SK-N-SH (cell line): Measurements from ENCODE around the gene ZNF513. TPM values are rescaled to one million over a fixed set of nuclear protein-coding genes. Genes with fewer than 3 reads are reported as not detected.

Experiments
- CTCF ChIA-PET: fragments of 300-600, 350-600 bp; formaldehyde crosslinking; extraction: SDS; loops from one replicate; lab custom pipeline; 2021; lab: Yijun Ruan, JAX
- POLR2A ChIA-PET: fragments of 350-600 bp; sonication (Branson Sonifier 250); formaldehyde crosslinking; extraction: SDS; loops from one replicate; lab custom pipeline; 2020; ENCODE audit warnings: antibody characterized with exemption, inconsistent platforms; lab: Yijun Ruan, JAX
- DNase-seq: peaks from one replicate; pipeline ENCODE4 v3.0.0; 2012
- H2AFZ ChIP-seq: fragments of 200-600 bp; sonication (generic); 2 replicates; pipeline ENCODE4 v1.8.1; 2016; ENCODE audit warnings: antibody characterized with exemption, mild to moderate bottlenecking, low read depth
- H3F3A ChIP-seq: fragments of 200-600 bp; sonication (generic); replicated peaks from 2 replicates; pipeline ENCODE3; 2016; ENCODE audit warnings: antibody characterized with exemption, mild to moderate bottlenecking; ENCODE audit not compliant: insufficient read depth
- H3K27ac ChIP-seq, 2 experiments: fragments of 200-500 bp in 1 of 2; fragments of 200-600 bp in 1 of 2; sonication (Bioruptor generic) in 1 of 2; sonication (generic), shearing (Covaris generic) in 1 of 2; 2 replicates each; pipeline versions ENCODE4 v1.5.1 to v1.6.1; 2014 to 2016; ENCODE audit warnings: low read depth in 2 of 2, inconsistent platforms in 1 of 2, low read length in 1 of 2, mild to moderate bottlenecking in 1 of 2, mixed read lengths in 1 of 2
- H3K27me3 ChIP-seq: fragments of 200-600 bp; sonication (generic), shearing (Covaris generic); 2 replicates; pipeline ENCODE4 v1.6.1; 2016; ENCODE audit warnings: mixed run types; ENCODE audit not compliant: insufficient read depth
- H3K36me3 ChIP-seq, 2 experiments: fragments of 200-500 bp in 1 of 2; fragments of 200-600 bp in 1 of 2; sonication (Bioruptor generic) in 1 of 2; sonication (generic) in 1 of 2; replicated peaks in 1 of 2; 2 replicates each; pipeline versions ENCODE3 to v1.5.1; 2014 to 2016; ENCODE audit warnings: low read length in 1 of 2, mild to moderate bottlenecking in 1 of 2; ENCODE audit not compliant: insufficient read depth in 2 of 2, control insufficient read depth in 1 of 2
- H3K4me1 ChIP-seq, 2 experiments: fragments of 200-500 bp in 1 of 2; fragments of 200-600 bp in 1 of 2; sonication (Bioruptor generic) in 1 of 2; sonication (generic), shearing (Covaris generic) in 1 of 2; 2 replicates each; pipeline versions ENCODE4 v1.5.1 to v1.6.1; 2014 to 2016; ENCODE audit warnings: low read depth in 1 of 2, low read length in 1 of 2, mixed run types in 1 of 2; ENCODE audit not compliant: insufficient read depth in 2 of 2, control insufficient read depth in 1 of 2
- H3K4me2 ChIP-seq: fragments of 200-600 bp; sonication (generic), shearing (Covaris generic); 2 replicates; pipeline ENCODE4 v1.6.1; 2017; ENCODE audit warnings: mixed run types
- H3K4me3 ChIP-seq, 2 experiments: fragments of 200-500 bp in 1 of 2; fragments of 200-600 bp in 1 of 2; sonication (Bioruptor generic) in 1 of 2; sonication (generic), shearing (Covaris generic) in 1 of 2; 2 replicates each; pipeline versions ENCODE4 v1.5.1 to v1.8.1; 2014 to 2016; ENCODE audit warnings: low read depth in 2 of 2, inconsistent platforms in 1 of 2, low read length in 1 of 2, mild to moderate bottlenecking in 1 of 2, mixed read lengths in 1 of 2, moderate library complexity in 1 of 2
- H3K79me2 ChIP-seq: fragments of 200-600 bp; sonication (generic); 2 replicates; pipeline ENCODE4 v1.8.1; 2017; ENCODE audit warnings: mild to moderate bottlenecking; ENCODE audit not compliant: insufficient read depth
- H3K9ac ChIP-seq: fragments of 200-600 bp; sonication (generic); 2 replicates; pipeline ENCODE4 v1.6.1; 2017; ENCODE audit warnings: mixed run types
- H3K9me2 ChIP-seq: fragments of 200-600 bp; sonication (generic); 2 replicates; pipeline ENCODE4 v1.6.1; 2017; ENCODE audit warnings: mixed run types
- H3K9me3 ChIP-seq: fragments of 200-600 bp; sonication (generic); 2 replicates; pipeline ENCODE4 v1.6.1; 2017; ENCODE audit warnings: mixed run types, mild to moderate bottlenecking, moderate library complexity
- H4K20me1 ChIP-seq: fragments of 200-600 bp; sonication (generic); 2 replicates; pipeline ENCODE4 v1.6.1; 2017; ENCODE audit warnings: mild to moderate bottlenecking, mixed run types; ENCODE audit not compliant: insufficient read depth
- CTCF ChIP-seq: fragments of 200-600 bp; sonication (generic); IDR thresholded peaks from 2 replicates; pipeline ENCODE4 v1.6.1; 2017; ENCODE audit warnings: antibody characterized with exemption, mild to moderate bottlenecking, moderate library complexity
- ELF1 ChIP-seq: IDR thresholded peaks from 2 replicates; pipeline ENCODE4 v1.4.0; 2012
- EP300 ChIP-seq, 2 experiments: IDR thresholded peaks; 2 replicates each; pipeline versions ENCODE4 v1.4.0 to v1.6.1; 2012; ENCODE audit warnings: borderline replicate concordance in 1 of 2, low read depth in 1 of 2, low read length in 1 of 2
- FOSL2 ChIP-seq: IDR thresholded peaks from 2 replicates; pipeline ENCODE4 v1.4.0; 2012; ENCODE audit warnings: low read depth, mild to moderate bottlenecking, moderate library complexity, borderline replicate concordance
- FOXJ3 ChIP-seq: sonication (generic); formaldehyde crosslinking; IDR thresholded peaks from 2 replicates; pipeline ENCODE4 v1.5.1; 2020; ENCODE audit warnings: mild to moderate bottlenecking, missing genetic modification reagents
- FOXM1 ChIP-seq: IDR thresholded peaks from 2 replicates; pipeline ENCODE4 v1.4.0; 2012; ENCODE audit warnings: low read depth, mild to moderate bottlenecking
- GATA2 ChIP-seq: sonication (generic); formaldehyde crosslinking; IDR thresholded peaks from 2 replicates; pipeline ENCODE4 v1.5.0; 2020; ENCODE audit warnings: mild to moderate bottlenecking, missing genetic modification reagents
- IRF3 ChIP-seq: fragments of 150-350 bp; IDR thresholded peaks from 2 replicates; pipeline ENCODE4 v1.6.1; 2016; ENCODE audit warnings: mild to moderate bottlenecking, low read depth, low read length
- JUND ChIP-seq: IDR thresholded peaks from 2 replicates; pipeline ENCODE4 v1.4.0; 2012
- MXI1 ChIP-seq: IDR thresholded peaks from 2 replicates; pipeline ENCODE4 v1.6.1; 2012; ENCODE audit warnings: mild to moderate bottlenecking, low read depth, low read length, improper control_type of control experiment
- NFIC ChIP-seq: IDR thresholded peaks from 2 replicates; pipeline ENCODE4 v1.4.0; 2012; ENCODE audit warnings: borderline replicate concordance
- PBX3 ChIP-seq: IDR thresholded peaks from 2 replicates; pipeline ENCODE4; 2012
- POLR2AphosphoS5 ChIP-seq: IDR thresholded peaks from 2 replicates; pipeline ENCODE4 v1.6.1; 2012; ENCODE audit warnings: low read depth, low read length
- RAD21 ChIP-seq: IDR thresholded peaks from 2 replicates; pipeline ENCODE4 v1.6.1; 2012; ENCODE audit warnings: mild to moderate bottlenecking, low read length
- RXRA ChIP-seq: IDR thresholded peaks from 2 replicates; pipeline ENCODE4 v1.4.0; 2012; ENCODE audit warnings: low read depth, mild to moderate bottlenecking, borderline replicate concordance
- SIN3A ChIP-seq: IDR thresholded peaks from 2 replicates; pipeline ENCODE4 v1.6.1; 2012; ENCODE audit warnings: low read depth, mild to moderate bottlenecking, low read length, moderate library complexity, borderline replicate concordance
- SMC3 ChIP-seq: IDR thresholded peaks from 2 replicates; pipeline ENCODE4 v1.6.1; 2012; ENCODE audit warnings: low read depth, low read length, improper control_type of control experiment
- TAF1 ChIP-seq: IDR thresholded peaks from 2 replicates; pipeline ENCODE4 v1.6.1; 2012; ENCODE audit warnings: low read depth, mild to moderate bottlenecking, low read length, moderate library complexity, borderline replicate concordance
- TCF12 ChIP-seq: IDR thresholded peaks from 2 replicates; pipeline ENCODE4 v1.4.0; 2012
- TEAD4 ChIP-seq: IDR thresholded peaks from 2 replicates; pipeline ENCODE4 v1.4.0; 2012; ENCODE audit warnings: mild to moderate bottlenecking, borderline replicate concordance; ENCODE audit not compliant: insufficient read depth
- USF2 ChIP-seq: fragments of 150-350 bp; IDR thresholded peaks from 2 replicates; pipeline ENCODE4 v1.6.1; 2017; ENCODE audit warnings: antibody characterized with exemption, low read length, low read depth, borderline replicate concordance
- YY1 ChIP-seq: IDR thresholded peaks from 2 replicates; pipeline ENCODE4 v1.4.0; 2012; ENCODE audit warnings: low read depth, mild to moderate bottlenecking
- WGBS: methylation state at CpG from one replicate; pipeline ENCODE4 v1.1.6; 2017; ENCODE audit warnings: low lambda C conversion rate; 5-methylcytosine and 5-hydroxymethylcytosine counted together
- polyA plus RNA-seq, 3 experiments: library from polyadenylated mRNA; depleted of rRNA; stranded (reverse); fragments of >200 nt; gene quantifications; 2 replicates each; pipeline ENCODE4 v1.2.3, GENCODE V29; 2012
- TF ChIP-seq, protein P1 (sequence below): IDR thresholded peaks from 2 replicates; pipeline ENCODE4 v1.4.0; 2012; ENCODE audit warnings: low read depth, borderline replicate concordance

Gene ZNF513
- polyA plus RNA-seq, 1 of the 3 experiments (the other 2 are of a cell fraction): 53.8 TPM

DNA sequence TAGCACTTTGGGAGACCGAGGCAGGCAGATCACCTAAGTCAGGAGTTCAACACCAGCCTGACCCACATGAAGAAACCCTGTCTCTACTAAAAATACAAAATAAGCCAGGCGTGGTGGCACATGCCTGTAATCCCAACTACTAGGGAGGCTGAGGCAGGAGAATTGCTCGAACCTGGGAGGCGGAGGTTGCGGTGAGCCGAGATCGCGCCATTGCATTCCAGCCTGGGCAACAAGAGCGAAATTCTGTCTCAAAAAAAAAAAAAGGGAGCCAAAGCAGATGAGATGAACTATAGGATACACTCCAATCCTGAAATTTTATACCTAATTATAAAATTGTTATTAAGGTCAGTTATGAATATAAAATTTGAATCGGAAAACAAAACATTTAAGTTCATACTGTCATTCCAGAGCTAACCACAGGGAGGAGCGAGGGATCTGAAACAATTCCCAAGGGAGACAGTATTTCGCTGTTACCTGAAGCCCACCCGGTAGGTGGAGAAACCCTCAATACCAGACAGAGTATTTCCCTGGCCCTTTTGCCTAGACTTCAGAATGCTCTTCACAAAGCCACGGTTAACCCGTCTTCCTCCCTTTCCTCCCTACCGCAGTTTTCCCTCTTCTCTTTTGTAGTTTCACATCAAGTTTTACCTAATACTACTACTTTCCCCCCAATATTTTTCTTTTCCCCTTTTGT, 27.4 kb upstream of the ZNF513 start:
- 46% methylated on average over 16 of the region's 16 CpGs for WGBS
- CTCF ChIA-PET: interaction anchor here (0.6 to 5.3 kb wide), 31 partner anchors 10 to 275 kb away, joined by 3 to 94 read pairs (median 3); partner anchors contain the start of genes NRBP1, SLC4A1AP, SUPT7L and ZNF513

More for the DNA sequence above, 27.4 kb upstream of the ZNF513 start:
- TF ChIP-seq RAD21 (peak; percentile 81), IRF3 (no peak), TAF1 (no peak), POLR2AphosphoS5 (no peak), GATA2 (CRISPR knock-in tag) (no peak), PBX3 (no peak), FOXJ3 (no peak), ELF1 (no peak), SMC3 (peak; percentile 66), EP300 (IDR thresholded peaks at IDR 0.05; ENCODE audit: borderline replicate concordance in 1 of 2, low read depth in 1 of 2, low read length in 1 of 2) (no peak), TCF12 (no peak), NFIC (no peak), SIN3A (no peak), JUND (no peak), MXI1 (no peak; the same call in 1 of the 2 replicates), FOSL2 (no peak), FOXM1 (no peak), CTCF (peak; percentile 79), YY1 (no peak), RXRA (no peak), USF2 (no peak), TEAD4 (no peak)
- TF ChIP-seq, protein P1, sequence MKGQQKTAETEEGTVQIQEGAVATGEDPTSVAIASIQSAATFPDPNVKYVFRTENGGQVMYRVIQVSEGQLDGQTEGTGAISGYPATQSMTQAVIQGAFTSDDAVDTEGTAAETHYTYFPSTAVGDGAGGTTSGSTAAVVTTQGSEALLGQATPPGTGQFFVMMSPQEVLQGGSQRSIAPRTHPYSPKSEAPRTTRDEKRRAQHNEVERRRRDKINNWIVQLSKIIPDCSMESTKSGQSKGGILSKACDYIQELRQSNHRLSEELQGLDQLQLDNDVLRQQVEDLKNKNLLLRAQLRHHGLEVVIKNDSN: no peak
- TF ChIP-seq, all 33 proteins: peak for 3
- peak overlapping the region; percentile 80 for H3K4me2 ChIP-seq
- H3K9ac ChIP-seq: peak overlapping the region; percentile 94
- H3K36me3 ChIP-seq: peaks cover 0 to 13% of the 10 kb centered on the region in 2 experiments
- no peak overlapping the region for H2AFZ ChIP-seq
- H4K20me1 ChIP-seq: peaks cover 53% of the 10 kb centered on the region
- peak overlapping the region in 1 of 2 experiments; percentile 82; a peak in 2 of 4 replicates for H3K27ac ChIP-seq
- peaks cover 65% of the 10 kb centered on the region for H3K79me2 ChIP-seq
- H3K27me3 ChIP-seq: no peaks in the 10 kb centered on the region
- no peaks in the 10 kb centered on the region for H3K9me2 ChIP-seq
- H3K4me3 ChIP-seq: peak overlapping the region; percentile 78 to 98
- peaks cover 15% of the 10 kb centered on the region for H3F3A ChIP-seq
- H3K4me1 ChIP-seq: peaks cover 0 to 6% of the 10 kb centered on the region in 2 experiments; a peak in 2 of 4 replicates
- POLR2A ChIA-PET: interaction anchor here (0.6 to 0.9 kb wide), 2 partner anchors 20 to 42 kb away, joined by 3 to 4 read pairs; partner anchors contain the start of gene NRBP1
- no peaks in the 10 kb centered on the region for H3K9me3 ChIP-seq
- peak; percentile 85 for DNase-seq
